Spleen (tissue), 7 donors: ENCODE measurements around the gene C12orf42.

Source experiments
- POLR2A ChIP-seq, 3 donors: fragments of 450-650 bp; IDR thresholded peaks; one replicate each; pipeline ENCODE4 v1.5.1; 2017; ENCODE audit warnings: antibody characterized with exemption in 3 of 3, mild to moderate bottlenecking in 1 of 3
- POLR2AphosphoS5 ChIP-seq, 3 donors: sonication (generic); formaldehyde crosslinking; IDR thresholded peaks; one replicate each; pipeline ENCODE4 v1.5.1; 2017; ENCODE audit warnings: antibody characterized with exemption in 3 of 3
- TF ChIP-seq, protein P1 (sequence below), 11 experiments: fragments of 200-600 bp in 7 of 11; fragments of 450-650 bp in 4 of 11; sonication (generic) in 4 of 11; IDR thresholded peaks in 8 of 11; conservative IDR thresholded peaks in 3 of 11; 1 replicate in 7 of 11; 2 replicates in 4 of 11; pipeline versions ENCODE4 v1.4.0 to v1.8.0; 2016 to 2021; ENCODE audit warnings: antibody characterized with exemption in 11 of 11, inconsistent platforms in 4 of 11, mild to moderate bottlenecking in 1 of 11
- donor health status: DM: no; HTN: no; CAD: no; lungs with moderate emphysema.
- donor health status: DM: no; HTN: no; CAD: no.
- donor health status: DM: no; HTN: no; CAD: no.

- TF ChIP-seq, protein P1, sequence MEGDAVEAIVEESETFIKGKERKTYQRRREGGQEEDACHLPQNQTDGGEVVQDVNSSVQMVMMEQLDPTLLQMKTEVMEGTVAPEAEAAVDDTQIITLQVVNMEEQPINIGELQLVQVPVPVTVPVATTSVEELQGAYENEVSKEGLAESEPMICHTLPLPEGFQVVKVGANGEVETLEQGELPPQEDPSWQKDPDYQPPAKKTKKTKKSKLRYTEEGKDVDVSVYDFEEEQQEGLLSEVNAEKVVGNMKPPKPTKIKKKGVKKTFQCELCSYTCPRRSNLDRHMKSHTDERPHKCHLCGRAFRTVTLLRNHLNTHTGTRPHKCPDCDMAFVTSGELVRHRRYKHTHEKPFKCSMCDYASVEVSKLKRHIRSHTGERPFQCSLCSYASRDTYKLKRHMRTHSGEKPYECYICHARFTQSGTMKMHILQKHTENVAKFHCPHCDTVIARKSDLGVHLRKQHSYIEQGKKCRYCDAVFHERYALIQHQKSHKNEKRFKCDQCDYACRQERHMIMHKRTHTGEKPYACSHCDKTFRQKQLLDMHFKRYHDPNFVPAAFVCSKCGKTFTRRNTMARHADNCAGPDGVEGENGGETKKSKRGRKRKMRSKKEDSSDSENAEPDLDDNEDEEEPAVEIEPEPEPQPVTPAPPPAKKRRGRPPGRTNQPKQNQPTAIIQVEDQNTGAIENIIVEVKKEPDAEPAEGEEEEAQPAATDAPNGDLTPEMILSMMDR (IDR thresholded peaks at IDR 0.05 in 8 of 11, conservative IDR thresholded peaks at IDR 0.05 in 3 of 11): no peak
- TF ChIP-seq POLR2A (IDR thresholded peaks at IDR 0.05) (no peak), POLR2AphosphoS5 (IDR thresholded peaks at IDR 0.05) (no peak)
Observed at GRCh38 chr12:103391103-103391502, 104.7 kb downstream of the C12orf42 start.
